Uterus (tissue), 4 donors: Measurements from ENCODE around the gene STARD4. TPM values are rescaled to one million over a fixed set of nuclear protein-coding genes. Genes with fewer than 3 reads are reported as not detected.

ENCODE experiments used
- DNase-seq, 2 donors: peaks; one replicate each; pipeline ENCODE4 v3.0.0-alpha.2; 2019 to 2020
- H3K27ac ChIP-seq, 2 donors: fragments of 200-600 bp; sonication (generic); 1 replicate in 1 of 2; 2 replicates in 1 of 2; pipeline ENCODE4 v1.5.1; 2016 to 2018
- H3K27me3 ChIP-seq, 2 donors: fragments of 200-600 bp; sonication (generic); one replicate each; pipeline ENCODE4 v1.5.1; 2018 to 2019; ENCODE audit warnings: control low read depth in 1 of 2
- H3K36me3 ChIP-seq, 2 donors: fragments of 200-600 bp; sonication (generic); one replicate each; pipeline ENCODE4 v1.5.1; 2019; ENCODE audit warnings: control low read depth in 1 of 2
- H3K4me1 ChIP-seq, 2 donors: fragments of 200-600 bp; sonication (generic); one replicate each; pipeline ENCODE4 v1.5.1; 2018 to 2019; ENCODE audit warnings: control low read depth in 1 of 2
- H3K4me3 ChIP-seq, 2 donors: fragments of 200-600 bp; sonication (generic); 1 replicate in 1 of 2; 2 replicates in 1 of 2; pipeline ENCODE4 v1.5.1; 2018 to 2019; ENCODE audit warnings: mild to moderate bottlenecking in 1 of 2
- H3K9me3 ChIP-seq, 2 donors: fragments of 200-600 bp; sonication (generic); one replicate each; pipeline ENCODE4 v1.5.1; 2019; ENCODE audit warnings: control low read depth in 1 of 2
- POLR2A ChIP-seq, 2 donors: fragments of 450-650 bp; IDR thresholded peaks; one replicate each; pipeline ENCODE4 v1.6.1; 2016; ENCODE audit warnings: antibody characterized with exemption in 2 of 2, mild to moderate bottlenecking in 1 of 2, moderate library complexity in 1 of 2
- intact Hi-C: fragments of 100-400 bp; cut with DNase I; formaldehyde crosslinking; loops from one replicate; pipeline ENCODE4 v1.15.1; 2023; ENCODE audit warnings: low total_unique reads
- total RNA-seq, 4 donors: library from RNA; depleted of rRNA in 3 of 4; stranded (reverse); fragments of >200 nt in 3 of 4; gene quantifications; one replicate each; pipeline versions ENCODE4 v1.1.0 to v1.2.4, GENCODE V29; 2014 to 2023
- TF ChIP-seq, protein P1 (sequence below), 4 experiments: fragments of 200-600 bp in 2 of 4; fragments of 450-650 bp in 2 of 4; sonication (generic) in 2 of 4; IDR thresholded peaks; one replicate each; pipeline ENCODE4 v1.5.1; 2016 to 2019; ENCODE audit warnings: antibody characterized with exemption in 4 of 4, mild to moderate bottlenecking in 2 of 4, moderate library complexity in 1 of 4
- donor health status: DM: yes; HTN: yes; CAD: no.

Gene STARD4
- total RNA-seq, 4 donors from 2014 or later: 2.3 to 98.0 (median 9.9) TPM

DNA sequence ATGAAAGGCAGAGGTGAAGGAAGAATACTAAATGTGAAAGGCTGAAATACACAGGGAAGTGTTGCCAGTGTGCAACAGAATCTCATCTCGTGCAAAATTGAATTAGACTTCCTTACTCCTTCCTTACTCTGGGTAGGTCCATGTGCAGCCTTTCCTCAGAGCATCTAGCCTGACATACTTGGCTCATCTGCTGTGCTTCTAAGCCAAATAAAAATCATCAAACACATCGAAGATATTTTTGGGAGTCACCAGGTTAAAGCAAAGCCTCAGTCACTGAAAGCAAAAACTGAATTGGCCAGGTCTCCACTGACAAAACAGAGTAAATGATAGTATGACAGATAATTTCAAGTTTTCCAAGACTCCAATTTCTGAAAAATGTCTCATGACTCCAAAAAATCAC is 19.3 kb downstream of the STARD4 start:
- Histone ChIP-seq H3K4me1 (no peaks in the 10 kb centered on the region), H3K27ac (no peak overlapping the region), H3K9me3 (no peaks in the 10 kb centered on the region), H3K4me3 (no peak overlapping the region), H3K36me3 (no peaks in the 10 kb centered on the region), H3K27me3 (no peaks in the 10 kb centered on the region)
- intact Hi-C loops: no loop called here
- no peak for DNase-seq
- TF ChIP-seq POLR2A (IDR thresholded peaks at IDR 0.05): no peak
- TF ChIP-seq, protein P1, sequence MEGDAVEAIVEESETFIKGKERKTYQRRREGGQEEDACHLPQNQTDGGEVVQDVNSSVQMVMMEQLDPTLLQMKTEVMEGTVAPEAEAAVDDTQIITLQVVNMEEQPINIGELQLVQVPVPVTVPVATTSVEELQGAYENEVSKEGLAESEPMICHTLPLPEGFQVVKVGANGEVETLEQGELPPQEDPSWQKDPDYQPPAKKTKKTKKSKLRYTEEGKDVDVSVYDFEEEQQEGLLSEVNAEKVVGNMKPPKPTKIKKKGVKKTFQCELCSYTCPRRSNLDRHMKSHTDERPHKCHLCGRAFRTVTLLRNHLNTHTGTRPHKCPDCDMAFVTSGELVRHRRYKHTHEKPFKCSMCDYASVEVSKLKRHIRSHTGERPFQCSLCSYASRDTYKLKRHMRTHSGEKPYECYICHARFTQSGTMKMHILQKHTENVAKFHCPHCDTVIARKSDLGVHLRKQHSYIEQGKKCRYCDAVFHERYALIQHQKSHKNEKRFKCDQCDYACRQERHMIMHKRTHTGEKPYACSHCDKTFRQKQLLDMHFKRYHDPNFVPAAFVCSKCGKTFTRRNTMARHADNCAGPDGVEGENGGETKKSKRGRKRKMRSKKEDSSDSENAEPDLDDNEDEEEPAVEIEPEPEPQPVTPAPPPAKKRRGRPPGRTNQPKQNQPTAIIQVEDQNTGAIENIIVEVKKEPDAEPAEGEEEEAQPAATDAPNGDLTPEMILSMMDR (IDR thresholded peaks at IDR 0.05): no peak

DNA sequence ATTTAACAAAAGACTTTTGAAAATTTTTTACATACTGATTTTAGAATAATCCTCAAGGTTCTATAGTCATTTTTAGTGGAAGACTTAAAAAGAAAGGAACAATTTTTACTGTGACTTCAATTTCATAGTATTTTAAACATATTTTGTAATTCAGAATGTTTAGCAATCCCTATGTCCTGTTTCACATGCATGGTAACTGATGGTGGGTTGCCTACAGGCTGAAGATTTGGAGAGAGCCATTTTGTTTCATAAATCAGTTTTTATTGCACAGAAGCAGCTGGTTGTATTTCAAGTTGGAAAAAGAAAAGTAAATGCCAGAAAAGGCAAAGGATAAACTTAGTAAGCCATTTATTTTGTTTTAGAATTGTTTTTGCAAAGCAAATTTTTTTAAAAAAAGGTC is 24.0 kb downstream of the STARD4 start:
- H3K9me3 ChIP-seq: no peaks in the 10 kb centered on the region
- H3K27me3 ChIP-seq: no peaks in the 10 kb centered on the region
- H3K4me1 ChIP-seq: no peaks in the 10 kb centered on the region
- DNase-seq: no peak
- no peak overlapping the region for H3K4me3 ChIP-seq
- intact Hi-C loops: no loop called here
- no peak overlapping the region for H3K27ac ChIP-seq
- TF ChIP-seq, protein P1 (IDR thresholded peaks at IDR 0.05): no peak
- TF ChIP-seq POLR2A (IDR thresholded peaks at IDR 0.05): no peak
- no peaks in the 10 kb centered on the region for H3K36me3 ChIP-seq

DNA sequence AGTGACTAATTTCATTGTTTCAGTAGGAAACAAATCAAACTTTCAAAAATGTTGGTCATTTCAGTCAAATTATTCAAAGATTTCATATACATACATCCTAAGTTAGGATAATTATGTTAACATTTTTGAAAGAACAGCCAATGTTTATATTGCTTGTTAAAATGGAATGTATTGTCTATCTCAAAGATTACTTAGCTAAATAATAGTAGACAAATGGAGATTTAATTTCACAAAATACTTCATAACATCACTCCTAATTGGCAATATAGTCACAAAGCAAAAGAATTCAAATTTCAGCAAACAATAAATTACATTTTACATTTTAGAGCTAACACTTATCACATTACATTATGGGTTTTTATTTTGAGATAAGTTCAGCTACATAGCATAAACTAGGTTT is 25.4 kb downstream of the STARD4 start:
- no peak overlapping the region for H3K27ac ChIP-seq
- H3K4me1 ChIP-seq: no peaks in the 10 kb centered on the region
- no peak for TF ChIP-seq POLR2A (IDR thresholded peaks at IDR 0.05)
- TF ChIP-seq, protein P1 (IDR thresholded peaks at IDR 0.05): no peak
- H3K4me3 ChIP-seq: no peak overlapping the region
- H3K27me3 ChIP-seq: no peaks in the 10 kb centered on the region
- no peak for DNase-seq
- H3K36me3 ChIP-seq: no peaks in the 10 kb centered on the region
- intact Hi-C loops: no loop called here
- no peaks in the 10 kb centered on the region for H3K9me3 ChIP-seq

DNA sequence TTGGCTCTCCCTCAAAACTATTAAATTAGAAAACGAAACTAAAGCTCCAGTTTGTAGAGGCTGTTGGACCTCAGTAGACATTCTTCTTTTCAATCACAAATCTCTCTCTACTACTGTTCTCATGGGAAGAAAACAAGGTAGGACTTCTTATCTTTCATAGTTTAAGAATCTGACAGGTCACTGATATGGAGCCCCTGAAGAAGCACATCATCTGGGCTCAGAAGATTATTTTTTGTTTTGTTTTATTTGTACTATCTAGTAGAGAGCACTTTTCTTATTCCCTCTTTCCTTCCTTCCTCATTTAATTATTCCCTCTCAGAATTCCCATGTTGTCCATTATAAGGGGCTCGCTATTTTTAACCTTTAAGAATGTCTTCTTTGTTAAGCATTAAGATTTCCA is 26.3 kb downstream of the STARD4 start:
- H3K4me1 ChIP-seq: no peaks in the 10 kb centered on the region
- no peak for DNase-seq
- no peaks in the 10 kb centered on the region for H3K9me3 ChIP-seq
- peak overlapping the region in 1 of 2 donors; percentile 16 for H3K27ac ChIP-seq
- TF ChIP-seq, protein P1 (IDR thresholded peaks at IDR 0.05): no peak
- no peak for TF ChIP-seq POLR2A (IDR thresholded peaks at IDR 0.05)
- no peaks in the 10 kb centered on the region for H3K36me3 ChIP-seq
- H3K27me3 ChIP-seq: no peaks in the 10 kb centered on the region
- intact Hi-C loops: no loop called here
- no peak overlapping the region for H3K4me3 ChIP-seq

DNA sequence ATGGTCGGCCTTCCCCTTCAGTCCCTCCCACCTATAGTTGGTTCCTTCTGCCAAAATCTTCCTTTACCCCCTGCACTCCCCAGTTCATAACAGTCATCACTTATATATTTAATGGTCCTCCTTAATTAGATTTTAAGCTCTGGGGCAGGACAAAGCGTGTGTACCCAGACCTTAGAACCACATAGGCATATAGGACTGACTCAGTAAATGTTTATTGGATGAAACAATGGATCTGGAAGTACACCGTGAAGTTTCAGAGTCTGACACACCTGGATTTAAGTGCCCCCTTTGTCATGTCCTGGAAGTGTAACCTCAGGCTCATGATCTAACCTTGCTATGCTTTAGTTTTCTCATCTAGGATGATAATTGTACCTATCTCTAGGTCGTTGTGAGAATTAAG is 32.0 kb downstream of the STARD4 start:
- TF ChIP-seq, protein P1 (IDR thresholded peaks at IDR 0.05): no peak
- no peak for TF ChIP-seq POLR2A (IDR thresholded peaks at IDR 0.05)
- no peak for DNase-seq
- Histone ChIP-seq H3K27ac (no peak overlapping the region), H3K36me3 (no peaks in the 10 kb centered on the region), H3K9me3 (no peaks in the 10 kb centered on the region), H3K4me1 (no peaks in the 10 kb centered on the region), H3K4me3 (no peak overlapping the region), H3K27me3 (no peaks in the 10 kb centered on the region)
- intact Hi-C loops: no loop called here
